ENCODE data around the gene USH2A. TPM values are rescaled to one million over a fixed set of nuclear protein-coding genes. Genes with fewer than 3 reads are reported as not detected.

USH2A gene
- total RNA-seq, 1 donor from 2014 or later = 0.55 TPM

- H3K36me3 Mint-ChIP-seq (ENCODE audit: insufficient read depth) = peaks cover 1% of the 10 kb centered on the region
- H3K27ac Mint-ChIP-seq = no peak overlapping the region
- no peaks in the 10 kb centered on the region for H3K27me3 Mint-ChIP-seq
- no peak for TF ChIP-seq CTCF (IDR thresholded peaks at IDR 0.05; ENCODE audit: unreplicated experiment)
- no peak overlapping the region for H3K4me3 Mint-ChIP-seq (ENCODE audit: low read depth)
- DNase-seq (ENCODE audit: low spot score, unreplicated experiment) = no peak
- no peaks in the 10 kb centered on the region for H3K4me1 Mint-ChIP-seq (ENCODE audit: low read depth)
- H3K9me3 Mint-ChIP-seq (ENCODE audit: low read depth) = peaks cover 8% of the 10 kb centered on the region
Observed at GRCh38 chr1:215739025-215739424, 684.2 kb downstream of the USH2A start.

GRCh38 chr1:215731699-215732098 is 691.5 kb downstream of the USH2A start:
- no peak for TF ChIP-seq CTCF (IDR thresholded peaks at IDR 0.05; ENCODE audit: unreplicated experiment)
- Mint-ChIP-seq H3K4me3 (ENCODE audit: low read depth) (no peak overlapping the region), H3K27me3 (no peaks in the 10 kb centered on the region), H3K9me3 (ENCODE audit: low read depth) (peaks cover 13% of the 10 kb centered on the region), H3K27ac (no peak overlapping the region), H3K4me1 (ENCODE audit: low read depth) (no peaks in the 10 kb centered on the region), H3K36me3 (ENCODE audit: insufficient read depth) (peaks cover 1% of the 10 kb centered on the region)
- no peak for DNase-seq (ENCODE audit: low spot score, unreplicated experiment)

- no peak overlapping the region for H3K4me3 Mint-ChIP-seq (ENCODE audit: low read depth)
- H3K27me3 Mint-ChIP-seq = no peaks in the 10 kb centered on the region
- TF ChIP-seq CTCF (IDR thresholded peaks at IDR 0.05; ENCODE audit: unreplicated experiment) = no peak
- no peak for DNase-seq (ENCODE audit: low spot score, unreplicated experiment)
- H3K36me3 Mint-ChIP-seq (ENCODE audit: insufficient read depth) = peaks cover 1% of the 10 kb centered on the region
- H3K4me1 Mint-ChIP-seq (ENCODE audit: low read depth) = no peaks in the 10 kb centered on the region
- H3K9me3 Mint-ChIP-seq (ENCODE audit: low read depth) = peaks cover 13% of the 10 kb centered on the region
- H3K27ac Mint-ChIP-seq = no peak overlapping the region
Observed at GRCh38 chr1:215730600-215730999, 692.6 kb downstream of the USH2A start.

- H3K4me1 Mint-ChIP-seq (ENCODE audit: low read depth) = no peaks in the 10 kb centered on the region
- no peak for TF ChIP-seq CTCF (IDR thresholded peaks at IDR 0.05; ENCODE audit: unreplicated experiment)
Observed at GRCh38 chr1:215728169-215728568, 695.1 kb downstream of the USH2A start.

GRCh38 chr1:215720126-215720525 is 703.1 kb downstream of the USH2A start:
- no peak for TF ChIP-seq CTCF (IDR thresholded peaks at IDR 0.05; ENCODE audit: unreplicated experiment)
- no peaks in the 10 kb centered on the region for H3K9me3 Mint-ChIP-seq (ENCODE audit: low read depth)
- H3K27ac Mint-ChIP-seq = no peak overlapping the region
- H3K4me3 Mint-ChIP-seq (ENCODE audit: low read depth) = no peak overlapping the region
- no peaks in the 10 kb centered on the region for H3K36me3 Mint-ChIP-seq (ENCODE audit: insufficient read depth)
- no peak for DNase-seq (ENCODE audit: low spot score, unreplicated experiment)
- H3K27me3 Mint-ChIP-seq = no peaks in the 10 kb centered on the region
- H3K4me1 Mint-ChIP-seq (ENCODE audit: low read depth) = peaks cover 4% of the 10 kb centered on the region

More at GRCh38 chr1:215728169-215728568, 695.1 kb downstream of the USH2A start:
- DNase-seq (ENCODE audit: low spot score, unreplicated experiment) = no peak
- no peak overlapping the region for H3K4me3 Mint-ChIP-seq (ENCODE audit: low read depth)
- peaks cover 5% of the 10 kb centered on the region for H3K9me3 Mint-ChIP-seq (ENCODE audit: low read depth)
- H3K36me3 Mint-ChIP-seq (ENCODE audit: insufficient read depth) = no peaks in the 10 kb centered on the region
- H3K27me3 Mint-ChIP-seq = no peaks in the 10 kb centered on the region
- no peak overlapping the region for H3K27ac Mint-ChIP-seq
